Transverse colon (tissue), 4 donors: ENCODE measurements around the gene PPM1H.

Experiments
- CTCF ChIP-seq, 5 experiments: fragments of 200-600 bp in 3 of 5; fragments of 450-650 bp in 2 of 5; sonication (generic) in 3 of 5; IDR thresholded peaks; 1 replicate in 2 of 5; 2 replicates in 3 of 5; pipeline ENCODE4 v1.5.1; 2016 to 2017; ENCODE audit warnings: antibody characterized with exemption in 5 of 5, inconsistent platforms in 3 of 5, mild to moderate bottlenecking in 2 of 5, moderate library complexity in 1 of 5
- POLR2AphosphoS5 ChIP-seq, 3 donors: sonication (generic); formaldehyde crosslinking; IDR thresholded peaks; one replicate each; pipeline ENCODE4 v1.6.1; 2016; ENCODE audit warnings: antibody characterized with exemption in 3 of 3

DNA sequence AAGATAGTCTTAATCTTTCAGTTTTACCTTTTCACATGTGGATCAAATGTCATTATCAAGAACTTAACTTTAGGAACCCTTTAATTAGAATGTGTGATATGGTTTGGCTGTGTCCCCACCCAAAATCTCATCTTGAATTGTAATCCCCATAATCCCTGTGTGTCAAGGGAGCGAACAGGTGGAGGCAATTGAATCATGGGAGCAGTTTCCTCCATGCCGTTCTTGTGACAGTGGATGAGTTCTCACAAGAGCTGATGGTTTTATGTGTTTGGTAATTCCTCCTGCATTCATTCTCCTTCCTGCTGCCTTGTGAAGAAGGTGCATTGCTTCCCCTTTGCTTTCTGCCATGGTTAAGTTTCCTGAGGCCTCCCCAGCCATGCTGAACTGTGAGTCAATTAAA is 307.8 kb downstream of the PPM1H start:
- no peak for TF ChIP-seq POLR2AphosphoS5 (IDR thresholded peaks at IDR 0.05)
- no peak for TF ChIP-seq CTCF (IDR thresholded peaks at IDR 0.05)
